ENCODE results near the gene SYNDIG1. TPM values are rescaled to one million over a fixed set of nuclear protein-coding genes. Genes with fewer than 3 reads are reported as not detected.

SYNDIG1 gene
- total and polyA plus RNA-seq, 2 of the 4 experiments (the other 2 are of a cell fraction): not detected

GRCh38 chr20:24646321-24646720 lies 176.9 kb downstream of the SYNDIG1 start:
- Histone ChIP-seq H4K8ac (ENCODE audit: low read depth in 2 of 2, low read length in 2 of 2) (no peak overlapping the region), H2AFZ (replicated peaks; ENCODE audit: low read length, poor library complexity) (no peak overlapping the region), H3K9me1 (ENCODE audit: insufficient read depth, low read length) (peaks cover 7% of the 10 kb centered on the region; the same call in 1 of the 2 replicates), H3K9ac (ENCODE audit: low read depth, low read length) (no peak overlapping the region), H3K27ac (ENCODE audit: insufficient read depth, low read length) (no peak overlapping the region), H2AK5ac (ENCODE audit: low read depth, low read length) (no peak overlapping the region), H2AK9ac (replicated peaks; ENCODE audit: low read depth, low read length, poor library complexity) (no peak overlapping the region), H2BK120ac (ENCODE audit: low read depth, low read length) (no peak overlapping the region), H4K5ac (ENCODE audit: low read depth, low read length) (no peak overlapping the region), H2BK15ac (ENCODE audit: low read depth, low read length) (no peak overlapping the region), H4K20me1 (ENCODE audit: insufficient read depth, low read length) (no peaks in the 10 kb centered on the region), H3K4me3 (ENCODE audit: insufficient read depth, low read depth, low read length) (no peak overlapping the region), H3K9me3 (ENCODE audit: control insufficient read depth, insufficient read depth, low read length) (no peaks in the 10 kb centered on the region; the same call in none of the 2 replicates), H3K18ac (ENCODE audit: low read depth, low read length) (no peak overlapping the region), H3K4me1 (ENCODE audit: control insufficient read depth, insufficient read depth, low read length) (peaks cover 9% of the 10 kb centered on the region), H3K36me3 (ENCODE audit: control insufficient read depth, insufficient read depth, low read length) (no peaks in the 10 kb centered on the region), H3K79me1 (ENCODE audit: low read depth in 1 of 2, low read length in 2 of 2) (no peaks in the 10 kb centered on the region), H3K56ac (ENCODE audit: extremely low read depth, insufficient read depth, low read length) (no peak overlapping the region), H3K4me2 (ENCODE audit: low read depth, low read length) (no peak overlapping the region), H3K14ac (replicated peaks; ENCODE audit: low read depth, low read length) (no peak overlapping the region), H4K91ac (ENCODE audit: insufficient read depth, low read depth, low read length) (no peak overlapping the region), H3K4ac (ENCODE audit: low read depth, low read length) (no peak overlapping the region), H3K27me3 (ENCODE audit: control insufficient read depth, insufficient read depth, low read length) (peaks cover 31% of the 10 kb centered on the region), H2BK5ac (ENCODE audit: low read depth, low read length, poor library complexity, severe bottlenecking) (no peak overlapping the region), H3K23ac (ENCODE audit: low read depth, low read length) (no peak overlapping the region), H2BK20ac (ENCODE audit: low read depth, low read length) (no peak overlapping the region)
- dilution Hi-C loops (cut with HindIII; ENCODE audit: low sequenced_read_pairs, unreplicated experiment): no loop called here
- intact Hi-C loops (cut with micrococcal nuclease): no loop called here
- WGBS, 2 experiments (ENCODE audit: extremely low coverage in 2 of 2, insufficient read length in 1 of 2): no CpG with 5 or more reads among the region's 10 CpGs
- no peak for DNase-seq
- BruUV-seq (replicated peaks): no TSS peak
- in situ Hi-C loops (cut with MboI; ENCODE audit: low sequenced_read_pairs): loop anchor here (25.0 kb wide), 1 partner anchor 741 kb away; the partner anchor contains the start of gene ABHD12
- no peak for ATAC-seq (ENCODE audit: low read depth)
- POLR2A ChIA-PET (ENCODE audit: unreplicated experiment): no interaction called here
- CTCF ChIA-PET: no interaction called here
- no peak for TF ChIP-seq MAFK (IDR thresholded peaks at IDR 0.05; ENCODE audit: low read depth, low read length)
- TF ChIP-seq, protein P1, sequence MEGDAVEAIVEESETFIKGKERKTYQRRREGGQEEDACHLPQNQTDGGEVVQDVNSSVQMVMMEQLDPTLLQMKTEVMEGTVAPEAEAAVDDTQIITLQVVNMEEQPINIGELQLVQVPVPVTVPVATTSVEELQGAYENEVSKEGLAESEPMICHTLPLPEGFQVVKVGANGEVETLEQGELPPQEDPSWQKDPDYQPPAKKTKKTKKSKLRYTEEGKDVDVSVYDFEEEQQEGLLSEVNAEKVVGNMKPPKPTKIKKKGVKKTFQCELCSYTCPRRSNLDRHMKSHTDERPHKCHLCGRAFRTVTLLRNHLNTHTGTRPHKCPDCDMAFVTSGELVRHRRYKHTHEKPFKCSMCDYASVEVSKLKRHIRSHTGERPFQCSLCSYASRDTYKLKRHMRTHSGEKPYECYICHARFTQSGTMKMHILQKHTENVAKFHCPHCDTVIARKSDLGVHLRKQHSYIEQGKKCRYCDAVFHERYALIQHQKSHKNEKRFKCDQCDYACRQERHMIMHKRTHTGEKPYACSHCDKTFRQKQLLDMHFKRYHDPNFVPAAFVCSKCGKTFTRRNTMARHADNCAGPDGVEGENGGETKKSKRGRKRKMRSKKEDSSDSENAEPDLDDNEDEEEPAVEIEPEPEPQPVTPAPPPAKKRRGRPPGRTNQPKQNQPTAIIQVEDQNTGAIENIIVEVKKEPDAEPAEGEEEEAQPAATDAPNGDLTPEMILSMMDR (conservative IDR thresholded peaks at IDR 0.05; ENCODE audit: low read depth, low read length): no peak
- TF ChIP-seq ELK1 (IDR thresholded peaks at IDR 0.05; ENCODE audit: borderline replicate concordance, low read depth, low read length): no peak
- TF ChIP-seq MAZ (IDR thresholded peaks at IDR 0.05; ENCODE audit: borderline replicate concordance, low read depth, low read length): no peak
- no peak for TF ChIP-seq USF2 (IDR thresholded peaks at IDR 0.05; ENCODE audit: low read depth, low read length)
- TF ChIP-seq FOS (IDR thresholded peaks at IDR 0.05; ENCODE audit: low read depth, low read length): no peak
- no peak for TF ChIP-seq CEBPB (IDR thresholded peaks at IDR 0.05; ENCODE audit: low read depth, low read length)

Data from IMR-90 (cell line).